Smooth muscle cell (in vitro differentiated cells): ENCODE measurements around the gene AURKAIP1. TPM values are rescaled to one million over a fixed set of nuclear protein-coding genes. Genes with fewer than 3 reads are reported as not detected.
A peak's percentile ranks its signal among the peaks of the same experiment; 100 is the strongest.
"Not testable (repeated sequence)": the region's sequence is repeated elsewhere in the genome, so short reads cannot be mapped to it uniquely, and the experiment has no call there.

Experiments
- DNase-seq: peaks from one replicate; lab custom pipeline; 2025; ENCODE audit not compliant: unreplicated experiment; lab: John Stamatoyannopoulos, UW
- H2AFZ ChIP-seq: fragments of 200-600 bp; sonication (generic); 2 replicates; pipeline ENCODE4 v1.6.0; 2016; ENCODE audit warnings: antibody characterized with exemption, low read depth, mild to moderate bottlenecking
- H3F3A ChIP-seq: fragments of 200-600 bp; sonication (generic); 2 replicates; pipeline ENCODE4 v1.6.0; 2017; ENCODE audit warnings: antibody characterized with exemption, low read depth
- H3K27ac ChIP-seq: fragments of 200-600 bp; sonication (generic); 2 replicates; pipeline ENCODE4 v1.5.1; 2016; ENCODE audit warnings: low read depth, mild to moderate bottlenecking
- H3K27me3 ChIP-seq: fragments of 200-600 bp; sonication (generic); 2 replicates; pipeline ENCODE4 v1.6.1; 2016; ENCODE audit warnings: low read depth, mild to moderate bottlenecking
- H3K36me3 ChIP-seq: fragments of 200-600 bp; sonication (generic); 2 replicates; pipeline ENCODE4 v1.5.1; 2016; ENCODE audit warnings: low read depth
- H3K4me1 ChIP-seq: fragments of 200-600 bp; sonication (generic); 2 replicates; pipeline ENCODE4 v1.5.1; 2016; ENCODE audit warnings: low read depth
- H3K4me2 ChIP-seq: fragments of 200-600 bp; sonication (generic); 2 replicates; pipeline ENCODE4 v1.6.0; 2016; ENCODE audit warnings: mild to moderate bottlenecking
- H3K4me3 ChIP-seq: fragments of 200-600 bp; sonication (generic); 2 replicates; pipeline ENCODE4 v1.5.1; 2016; ENCODE audit warnings: mild to moderate bottlenecking
- H3K79me2 ChIP-seq: fragments of 200-600 bp; sonication (generic); 2 replicates; pipeline ENCODE4 v1.6.0; 2016; ENCODE audit warnings: low read depth, mild to moderate bottlenecking
- H3K9ac ChIP-seq: fragments of 200-600 bp; sonication (generic); 2 replicates; pipeline ENCODE4 v1.6.0; 2016; ENCODE audit warnings: low read depth
- H3K9me3 ChIP-seq: fragments of 200-600 bp; sonication (generic); replicated peaks from 2 replicates; pipeline ENCODE4 v1.5.1; 2016; ENCODE audit warnings: low read depth
- H4K20me1 ChIP-seq: fragments of 200-600 bp; sonication (generic); 2 replicates; pipeline ENCODE4 v1.6.0; 2016; ENCODE audit warnings: low read depth
- WGBS: methylation state at CpG from one replicate; pipeline ENCODE4 v1.1.7; 2016; ENCODE audit warnings: low lambda C conversion rate; 5-methylcytosine and 5-hydroxymethylcytosine counted together
- polyA plus RNA-seq: library from polyadenylated mRNA; unstranded; fragments of >200 nt; fragmentation: Nextera tagmentation; extraction: Ambion mirVana; gene quantifications from 2 replicates; pipeline ENCODE4 v1.2.1, GENCODE V29; 2016
- total RNA-seq: library from RNA; depleted of rRNA; stranded (reverse); fragments of >200 nt; gene quantifications from 2 replicates; pipeline ENCODE4 v1.2.3, GENCODE V29; 2014
- TF ChIP-seq, protein P1 (sequence below): fragments of 200-600 bp; sonication (generic); IDR thresholded peaks from 2 replicates; pipeline ENCODE4 v1.5.1; 2017; ENCODE audit warnings: borderline replicate concordance, mild to moderate bottlenecking, antibody characterized with exemption; ENCODE audit not compliant: insufficient read depth, poor library complexity, severe bottlenecking

AURKAIP1 gene
- total and polyA plus RNA-seq, 2 experiments from 2014 or later, result 60.1 to 214 TPM

DNA sequence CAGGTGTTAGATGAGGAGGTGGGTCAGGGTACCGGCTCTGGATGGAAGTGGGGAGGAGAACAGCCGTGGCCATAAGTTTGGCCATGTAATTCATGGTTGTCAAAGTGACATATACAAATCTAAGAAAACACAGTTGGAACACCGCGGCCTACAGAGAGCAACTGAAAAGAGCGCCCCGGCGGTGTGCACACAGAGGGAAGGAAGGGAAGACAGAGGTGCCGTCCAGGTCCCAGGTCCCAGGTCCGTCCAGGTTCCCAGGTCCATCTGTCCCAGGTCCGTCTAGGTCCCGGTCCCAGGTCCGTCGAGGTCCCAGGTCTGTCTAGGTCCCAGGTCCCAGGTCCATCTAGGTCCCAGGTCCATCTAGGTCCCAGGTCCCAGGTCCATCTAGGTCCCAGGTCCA is 36.6 kb upstream of the AURKAIP1 start:
- peaks cover 29% of the 10 kb centered on the region for H3K79me2 ChIP-seq
- no peak for DNase-seq

DNA sequence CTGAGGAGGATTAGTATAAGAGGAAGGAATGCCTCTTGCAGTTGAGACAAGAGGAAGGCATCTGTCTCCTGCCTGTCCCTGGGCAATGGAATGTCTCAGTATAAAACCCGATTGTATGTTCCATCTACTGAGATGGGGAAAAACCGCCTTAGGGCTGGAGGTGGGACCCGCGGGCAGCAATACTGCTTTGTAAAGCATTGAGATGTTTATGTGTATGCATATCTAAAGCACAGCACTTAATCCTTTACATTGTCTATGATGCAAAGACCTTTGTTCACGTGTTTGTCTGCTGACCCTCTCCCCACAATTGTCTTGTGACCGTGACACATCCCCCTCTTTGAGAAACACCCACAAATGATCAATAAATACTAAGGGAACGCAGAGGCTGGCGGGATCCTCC is 35.2 kb upstream of the AURKAIP1 start:
- not testable (repeated sequence) for H3K4me2 ChIP-seq, H3F3A ChIP-seq, H3K27ac ChIP-seq, H3K27me3 ChIP-seq, H3K9ac ChIP-seq, H3K9me3 ChIP-seq, DNase-seq, H3K36me3 ChIP-seq, H3K4me3 ChIP-seq, H2AFZ ChIP-seq
- peaks cover 18% of the 10 kb centered on the region for H3K4me1 ChIP-seq
- H3K79me2 ChIP-seq, result peaks cover 43% of the 10 kb centered on the region
- 34% methylated on average over 7 of the region's 8 CpGs for WGBS
- peaks cover 18% of the 10 kb centered on the region for H4K20me1 ChIP-seq

More for the DNA sequence above, 36.6 kb upstream of the AURKAIP1 start:
- Histone ChIP-seq H4K20me1 (peaks cover 18% of the 10 kb centered on the region), H3K9me3 (no peaks in the 10 kb centered on the region), H3K4me1 (peaks cover 13% of the 10 kb centered on the region), H3F3A (peaks cover 10% of the 10 kb centered on the region), H3K4me3 (no peak overlapping the region), H3K4me2 (no peak overlapping the region), H3K27ac (no peak overlapping the region), H2AFZ (no peak overlapping the region), H3K27me3 (no peaks in the 10 kb centered on the region), H3K9ac (no peak overlapping the region), H3K36me3 (no peaks in the 10 kb centered on the region)
- WGBS, result over 99% methylated on average over 12 of the region's 13 CpGs
- TF ChIP-seq, protein P1, sequence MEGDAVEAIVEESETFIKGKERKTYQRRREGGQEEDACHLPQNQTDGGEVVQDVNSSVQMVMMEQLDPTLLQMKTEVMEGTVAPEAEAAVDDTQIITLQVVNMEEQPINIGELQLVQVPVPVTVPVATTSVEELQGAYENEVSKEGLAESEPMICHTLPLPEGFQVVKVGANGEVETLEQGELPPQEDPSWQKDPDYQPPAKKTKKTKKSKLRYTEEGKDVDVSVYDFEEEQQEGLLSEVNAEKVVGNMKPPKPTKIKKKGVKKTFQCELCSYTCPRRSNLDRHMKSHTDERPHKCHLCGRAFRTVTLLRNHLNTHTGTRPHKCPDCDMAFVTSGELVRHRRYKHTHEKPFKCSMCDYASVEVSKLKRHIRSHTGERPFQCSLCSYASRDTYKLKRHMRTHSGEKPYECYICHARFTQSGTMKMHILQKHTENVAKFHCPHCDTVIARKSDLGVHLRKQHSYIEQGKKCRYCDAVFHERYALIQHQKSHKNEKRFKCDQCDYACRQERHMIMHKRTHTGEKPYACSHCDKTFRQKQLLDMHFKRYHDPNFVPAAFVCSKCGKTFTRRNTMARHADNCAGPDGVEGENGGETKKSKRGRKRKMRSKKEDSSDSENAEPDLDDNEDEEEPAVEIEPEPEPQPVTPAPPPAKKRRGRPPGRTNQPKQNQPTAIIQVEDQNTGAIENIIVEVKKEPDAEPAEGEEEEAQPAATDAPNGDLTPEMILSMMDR, result no peak

DNA sequence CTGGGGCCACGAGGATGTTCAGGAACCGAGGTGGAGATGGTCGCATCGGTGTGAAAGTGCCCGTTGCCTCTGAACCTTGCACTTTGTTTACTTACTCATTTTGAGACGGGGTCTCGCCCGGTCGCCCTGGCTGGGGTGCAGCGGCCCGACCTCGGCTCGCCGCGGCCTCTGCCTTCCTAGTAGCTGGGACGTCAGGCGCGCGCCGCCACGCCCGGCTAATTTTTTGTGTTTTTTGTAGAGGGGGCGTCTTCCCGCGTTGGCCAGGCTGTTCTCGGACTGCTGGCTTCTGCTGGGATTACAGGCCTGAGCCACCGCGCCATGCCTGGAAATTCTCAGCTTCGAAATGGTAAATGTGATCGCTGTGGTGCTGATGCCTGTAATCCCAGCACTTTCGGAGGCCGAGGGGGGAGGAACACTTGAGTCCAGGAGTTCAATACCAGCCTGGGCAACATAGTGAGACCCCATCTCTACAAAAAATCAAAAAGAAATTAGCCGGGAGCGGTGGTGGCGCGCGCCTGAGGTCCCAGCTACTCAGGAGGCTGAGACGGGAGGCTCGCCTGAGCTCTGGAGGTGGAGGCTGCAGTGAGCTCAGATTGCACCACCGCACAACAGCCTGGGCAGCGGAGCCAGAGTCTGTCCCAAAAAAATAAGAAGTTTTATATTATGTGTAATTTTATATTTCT is 32.8 kb upstream of the AURKAIP1 start:
- WGBS, result 8% methylated on average over 35 of the region's 41 CpGs
- H3F3A ChIP-seq, result peaks cover 14% of the 10 kb centered on the region
- H3K79me2 ChIP-seq, result peaks cover 49% of the 10 kb centered on the region
- H3K4me2 ChIP-seq, result peak overlapping the region; percentile 100
- H3K4me1 ChIP-seq, result peaks cover 18% of the 10 kb centered on the region
- peak overlapping the region; percentile 50 for H2AFZ ChIP-seq
- peak overlapping the region; percentile 76 for H3K27ac ChIP-seq
- H3K4me3 ChIP-seq, result peak overlapping the region; percentile 81
- H3K27me3 ChIP-seq, result no peaks in the 10 kb centered on the region
- no peak for DNase-seq
- H3K9me3 ChIP-seq, result no peaks in the 10 kb centered on the region
- H3K36me3 ChIP-seq, result no peaks in the 10 kb centered on the region
- TF ChIP-seq, protein P1, result no peak
- H4K20me1 ChIP-seq, result peaks cover 18% of the 10 kb centered on the region
- H3K9ac ChIP-seq, result peak overlapping the region; percentile 89

DNA sequence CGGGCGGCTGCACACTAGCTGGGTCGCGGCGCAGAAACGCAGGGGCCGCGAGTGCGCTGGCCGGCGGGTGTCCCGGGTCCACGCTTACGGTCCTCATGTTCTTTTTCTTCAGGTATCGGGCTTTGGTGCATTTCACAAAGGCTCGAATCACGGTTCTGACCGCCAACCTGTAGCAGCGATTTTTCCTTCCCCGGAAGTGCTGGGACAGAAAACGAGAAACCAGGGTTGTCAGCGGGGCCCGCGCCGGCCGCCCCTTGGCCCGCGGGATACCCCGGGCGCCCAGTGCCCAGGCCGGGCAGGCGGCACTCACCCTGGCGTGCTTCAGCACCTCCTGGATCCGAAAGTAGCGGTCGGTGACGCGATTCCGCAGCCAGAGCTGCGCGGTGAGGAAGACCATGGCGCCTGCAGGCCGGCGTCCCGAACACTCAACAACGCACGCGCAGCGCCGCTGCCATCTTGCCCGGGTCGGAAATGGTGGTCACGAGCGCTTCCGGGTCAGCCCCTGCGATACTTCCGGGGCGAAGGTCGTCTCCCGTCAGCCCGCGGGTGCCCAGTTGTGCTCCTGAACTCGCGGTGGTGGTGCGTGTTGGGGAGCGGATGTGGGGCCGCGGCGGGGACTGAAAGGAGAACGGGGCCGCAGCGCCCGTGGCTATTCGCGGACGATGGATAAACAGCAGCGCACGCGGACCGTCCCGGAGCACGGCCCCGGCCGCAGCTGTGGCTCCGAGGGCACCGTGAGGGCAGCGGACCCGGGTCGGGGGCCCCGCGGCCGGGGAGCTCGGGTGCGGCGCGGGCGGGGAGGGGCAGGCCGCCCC is 32.0 kb upstream of the AURKAIP1 start, which contains the start of gene MRPL20:
Gene MRPL20, minus strand, starts transcription at position 473 of the 815 bp plus-strand sequence. Its CDS starts 76 bp downstream, at position 397.
- TF ChIP-seq, protein P1, result no peak

More for the DNA sequence above, 32.0 kb upstream of the AURKAIP1 start, which contains the start of gene MRPL20:
- H3K79me2 ChIP-seq, result peaks cover 49% of the 10 kb centered on the region
- H3K27me3 ChIP-seq, result no peaks in the 10 kb centered on the region
- H3K4me2 ChIP-seq, result peak within 1 kb of the TSS; percentile 100
- peak within 1 kb of the TSS; percentile 50 for H2AFZ ChIP-seq
- H3K27ac ChIP-seq, result peak within 1 kb of the TSS; percentile 76
- 1% methylated on average over 85 of the region's 98 CpGs for WGBS
- peaks cover 18% of the 10 kb centered on the region for H4K20me1 ChIP-seq
- peak within 1 kb of the TSS; percentile 89 for H3K9ac ChIP-seq
- peaks cover 20% of the 10 kb centered on the region for H3F3A ChIP-seq
- DNase-seq, result peak; percentile 68
- peak within 1 kb of the TSS; percentile 81 for H3K4me3 ChIP-seq
- H3K4me1 ChIP-seq, result peaks cover 18% of the 10 kb centered on the region
- H3K36me3 ChIP-seq, result no peaks in the 10 kb centered on the region
- H3K9me3 ChIP-seq, result no peaks in the 10 kb centered on the region
